ENCODE measurements around the gene FAM209B. TPM values are rescaled to one million over a fixed set of nuclear protein-coding genes. Genes with fewer than 3 reads are reported as not detected.

FAM209B gene
- total RNA-seq, 4 donors from 2014 or later, result not detected

DNA sequence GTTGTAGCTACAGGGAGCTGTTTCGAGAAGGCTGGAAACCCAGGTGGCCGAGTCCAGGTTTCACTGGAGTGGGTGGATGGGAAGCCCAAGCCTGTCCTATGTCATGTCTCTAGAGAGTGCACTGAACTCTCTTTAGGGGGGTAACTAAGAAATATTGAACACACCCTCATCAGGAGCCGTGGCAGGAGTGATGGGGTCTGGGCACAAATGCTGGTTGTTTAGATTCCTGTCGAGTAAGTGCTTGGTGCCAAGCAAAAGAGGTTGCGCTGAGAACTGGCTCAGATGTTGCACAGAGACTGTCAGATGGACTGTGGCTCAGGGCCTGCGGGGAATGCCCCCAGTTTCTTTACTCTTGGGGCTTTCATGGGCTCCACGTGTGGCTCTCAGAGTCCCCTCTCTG, 15.8 kb upstream of the FAM209B start:
- H3K36me3 ChIP-seq, result peaks cover 5 to 87% (median 39%) of the 10 kb centered on the region in 3 donors
- H3K9me3 ChIP-seq, result peaks cover 0 to 29% (median 6%) of the 10 kb centered on the region in 4 donors
- no peak for TF ChIP-seq CTCF (IDR thresholded peaks at IDR 0.05)
- TF ChIP-seq POLR2A (IDR thresholded peaks at IDR 0.05), result no peak
- no peak for TF ChIP-seq EP300 (IDR thresholded peaks at IDR 0.05)
- WGBS, 2 donors, result 87 to 98% methylated on average over 7 of the region's 7 CpGs
- no peak overlapping the region for H3K4me3 ChIP-seq
- H3K4me1 ChIP-seq, result peaks cover 0 to 4% (median 0%) of the 10 kb centered on the region in 4 donors
- H3K27ac ChIP-seq, result no peak overlapping the region
- no peaks in the 10 kb centered on the region for H3K27me3 ChIP-seq
- DNase-seq (ENCODE audit: low spot score in 2 of 2), result no peak

- Histone ChIP-seq H3K27me3 (no peaks in the 10 kb centered on the region), H3K4me1 (peaks cover 0 to 4% (median 0%) of the 10 kb centered on the region in 4 donors), H3K4me3 (no peak overlapping the region), H3K27ac (no peak overlapping the region), H3K9me3 (peaks cover 0 to 30% (median 6%) of the 10 kb centered on the region in 4 donors), H3K36me3 (peaks cover 5 to 84% (median 39%) of the 10 kb centered on the region in 3 donors)
- WGBS, 2 donors, result 82 to 89% methylated on average over 8 of the region's 8 CpGs
- no peak for DNase-seq (ENCODE audit: low spot score in 2 of 2)
- TF ChIP-seq POLR2A (IDR thresholded peaks at IDR 0.05) (no peak), EP300 (IDR thresholded peaks at IDR 0.05) (no peak), CTCF (IDR thresholded peaks at IDR 0.05) (no peak)
Measured at GRCh38 chr20:56517641-56518040, 15.4 kb upstream of the FAM209B start.

GRCh38 chr20:56518126-56518525, 14.9 kb upstream of the FAM209B start:
- Histone ChIP-seq H3K9me3 (peaks cover 0 to 30% (median 6%) of the 10 kb centered on the region in 4 donors), H3K36me3 (peaks cover 5 to 80% (median 39%) of the 10 kb centered on the region in 3 donors), H3K4me1 (peaks cover 0 to 4% (median 0%) of the 10 kb centered on the region in 4 donors), H3K27ac (no peak overlapping the region), H3K27me3 (no peaks in the 10 kb centered on the region), H3K4me3 (no peak overlapping the region)
- TF ChIP-seq POLR2A (IDR thresholded peaks at IDR 0.05) (no peak), EP300 (IDR thresholded peaks at IDR 0.05) (no peak), CTCF (IDR thresholded peaks at IDR 0.05) (no peak)
- no peak for DNase-seq (ENCODE audit: low spot score in 2 of 2)
- WGBS, 2 donors, result 94 to 95% methylated on average over 14 of the region's 14 CpGs

DNA sequence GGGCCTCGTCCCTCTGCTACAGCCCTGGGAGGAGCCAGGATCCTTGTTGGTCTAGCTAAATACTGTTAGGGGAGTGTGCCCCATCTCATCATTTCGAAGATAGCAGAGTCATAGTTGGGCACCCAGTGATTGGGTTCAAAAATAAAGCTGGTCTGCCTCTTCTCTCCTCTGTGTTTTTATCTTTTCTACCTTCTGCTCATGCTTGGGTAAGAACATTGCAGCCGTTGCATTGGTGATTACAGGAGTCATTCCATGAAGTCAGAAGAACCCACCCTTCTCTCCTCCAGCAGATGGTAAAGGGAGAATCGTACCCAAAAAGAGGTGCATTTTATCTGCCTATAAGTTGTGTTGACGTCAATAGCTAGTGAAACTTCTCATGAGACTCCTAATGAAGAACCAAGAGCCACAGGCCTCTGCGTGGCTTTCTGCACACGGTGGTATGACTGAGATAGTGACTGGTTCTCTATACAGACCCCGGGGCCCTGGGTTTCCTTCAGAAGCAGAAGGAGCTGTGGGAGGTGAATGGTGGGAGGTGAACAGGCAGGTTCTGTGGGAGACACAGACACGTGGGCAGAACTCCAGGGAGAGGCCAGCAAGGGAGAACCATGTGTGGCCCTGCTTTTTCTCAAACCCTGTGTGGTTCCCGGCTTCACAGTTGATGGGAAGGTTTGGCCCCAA, 14.2 kb upstream of the FAM209B start:
- no peak for TF ChIP-seq EP300 (IDR thresholded peaks at IDR 0.05)
- no peak for DNase-seq (ENCODE audit: low spot score in 2 of 2)
- WGBS, 2 donors, result 93 to 95% methylated on average over 10 of the region's 10 CpGs
- peaks cover 5 to 72% (median 33%) of the 10 kb centered on the region in 3 donors for H3K36me3 ChIP-seq
- no peak overlapping the region for H3K27ac ChIP-seq
- peaks cover 0 to 30% (median 6%) of the 10 kb centered on the region in 4 donors for H3K9me3 ChIP-seq
- no peak overlapping the region for H3K4me3 ChIP-seq
- H3K4me1 ChIP-seq, result peaks cover 0 to 4% (median 0%) of the 10 kb centered on the region in 4 donors
- H3K27me3 ChIP-seq, result no peaks in the 10 kb centered on the region

- H3K36me3 ChIP-seq, result peaks cover 5 to 66% (median 32%) of the 10 kb centered on the region in 3 donors
- 96% methylated on average over 10 of the region's 10 CpGs for WGBS, 2 donors
- TF ChIP-seq CTCF (IDR thresholded peaks at IDR 0.05), result no peak
- no peak for TF ChIP-seq POLR2A (IDR thresholded peaks at IDR 0.05)
- no peak for TF ChIP-seq EP300 (IDR thresholded peaks at IDR 0.05)
- DNase-seq (ENCODE audit: low spot score in 2 of 2), result no peak
- H3K4me1 ChIP-seq, result peaks cover 0 to 4% (median 0%) of the 10 kb centered on the region in 4 donors
- no peak overlapping the region for H3K4me3 ChIP-seq
- H3K27ac ChIP-seq, result no peak overlapping the region
- no peaks in the 10 kb centered on the region for H3K27me3 ChIP-seq
- peaks cover 0 to 30% (median 6%) of the 10 kb centered on the region in 4 donors for H3K9me3 ChIP-seq
Measured at GRCh38 chr20:56519551-56519950, 13.5 kb upstream of the FAM209B start.

All from tibial nerve (tissue), 4 donors.